HEK293T (cell line): Measurements from ENCODE around the gene KIFC3.
"Not testable (repeated sequence)": the region's sequence is repeated elsewhere in the genome, so short reads cannot be mapped to it uniquely, and the experiment has no call there.

Source experiments
- CTCF ChIA-PET: fragments of 350-600 bp; formaldehyde crosslinking; extraction: SDS; loops from one replicate; lab custom pipeline; 2021; ENCODE audit warnings: antibody characterized with exemption, inconsistent platforms; lab: Yijun Ruan, JAX
- POLR2A ChIA-PET: fragments of 350-600 bp; formaldehyde crosslinking; extraction: SDS; loops from one replicate; lab custom pipeline; 2020; ENCODE audit warnings: antibody characterized with exemption, inconsistent platforms; lab: Yijun Ruan, JAX
- DNase-seq: peaks from one replicate; pipeline ENCODE4 v3.0.0; 2012; ENCODE audit warnings: mixed read lengths; ENCODE audit errors: extremely low spot score
- ARNT ChIP-seq: fragments of 450-650 bp; IDR thresholded peaks from 2 replicates; pipeline ENCODE4 v1.6.1; 2017; ENCODE audit warnings: mild to moderate bottlenecking
- BHLHE40 ChIP-seq: fragments of 450-650 bp; IDR thresholded peaks from 2 replicates; pipeline ENCODE4 v1.6.1; 2016; ENCODE audit warnings: mild to moderate bottlenecking, moderate library complexity, borderline replicate concordance
- CTBP1 ChIP-seq: fragments of 450-650 bp; IDR thresholded peaks from 2 replicates; pipeline ENCODE4 v1.6.1; 2016; ENCODE audit warnings: borderline replicate concordance
- ELF4 ChIP-seq: fragments of 450-650 bp; IDR thresholded peaks from 2 replicates; pipeline ENCODE4 v1.6.1; 2017; ENCODE audit warnings: antibody characterized with exemption
- FOXA1 ChIP-seq: fragments of 450-650 bp; IDR thresholded peaks from 2 replicates; pipeline ENCODE4 v1.6.1; 2016; ENCODE audit warnings: mild to moderate bottlenecking
- FOXK2 ChIP-seq: fragments of 450-650 bp; IDR thresholded peaks from 2 replicates; pipeline ENCODE4 v1.6.1; 2016; ENCODE audit warnings: mild to moderate bottlenecking
- FOXM1 ChIP-seq: fragments of 450-650 bp; IDR thresholded peaks from 2 replicates; pipeline ENCODE4 v1.6.1; 2017; ENCODE audit warnings: mild to moderate bottlenecking, borderline replicate concordance
- HDGF ChIP-seq: fragments of 450-650 bp; IDR thresholded peaks from 2 replicates; pipeline ENCODE4 v1.6.1; 2017; ENCODE audit warnings: antibody characterized with exemption, borderline replicate concordance
- L3MBTL2 ChIP-seq: fragments of 450-650 bp; conservative IDR thresholded peaks from 2 replicates; pipeline ENCODE4 v1.6.1; 2016; ENCODE audit warnings: mild to moderate bottlenecking
- LEF1 ChIP-seq: fragments of 450-650 bp; IDR thresholded peaks from 2 replicates; pipeline ENCODE4 v1.6.1; 2017; ENCODE audit warnings: mild to moderate bottlenecking, borderline replicate concordance
- NFRKB ChIP-seq: fragments of 450-650 bp; IDR thresholded peaks from 2 replicates; pipeline ENCODE4 v1.6.1; 2016; ENCODE audit warnings: mild to moderate bottlenecking, moderate library complexity
- PKNOX1 ChIP-seq: fragments of 450-650 bp; IDR thresholded peaks from 2 replicates; pipeline ENCODE4 v1.6.1; 2016
- SP1 ChIP-seq: fragments of 450-650 bp; IDR thresholded peaks from 2 replicates; pipeline ENCODE4 v1.6.1; 2017
- SUZ12 ChIP-seq: fragments of 450-650 bp; IDR thresholded peaks from 2 replicates; pipeline ENCODE4 v1.6.1; 2016; ENCODE audit warnings: mild to moderate bottlenecking
- TARDBP ChIP-seq: fragments of 450-650 bp; IDR thresholded peaks from 2 replicates; pipeline ENCODE4 v1.6.1; 2016
- ZNF384 ChIP-seq: fragments of 450-650 bp; IDR thresholded peaks from 2 replicates; pipeline ENCODE4 v1.6.1; 2016

Gene KIFC3

GRCh38 chr16:57781741-57782606 is 20.3 kb downstream of the KIFC3 start:
- ChIA-PET POLR2A (interaction anchor here (1.3 kb wide), 1 partner anchor 47 kb away, joined by 4 read pairs; no protein-coding TSS in a partner anchor), CTCF (no interaction called here)
- TF ChIP-seq PKNOX1: no peak
- TF ChIP-seq ZNF384: no peak
- no peak for TF ChIP-seq TARDBP
- no peak for TF ChIP-seq CTBP1
- TF ChIP-seq LEF1: no peak
- no peak for TF ChIP-seq ELF4
- TF ChIP-seq ARNT: no peak
- TF ChIP-seq NFRKB: no peak
- DNase-seq: no peak

DNA sequence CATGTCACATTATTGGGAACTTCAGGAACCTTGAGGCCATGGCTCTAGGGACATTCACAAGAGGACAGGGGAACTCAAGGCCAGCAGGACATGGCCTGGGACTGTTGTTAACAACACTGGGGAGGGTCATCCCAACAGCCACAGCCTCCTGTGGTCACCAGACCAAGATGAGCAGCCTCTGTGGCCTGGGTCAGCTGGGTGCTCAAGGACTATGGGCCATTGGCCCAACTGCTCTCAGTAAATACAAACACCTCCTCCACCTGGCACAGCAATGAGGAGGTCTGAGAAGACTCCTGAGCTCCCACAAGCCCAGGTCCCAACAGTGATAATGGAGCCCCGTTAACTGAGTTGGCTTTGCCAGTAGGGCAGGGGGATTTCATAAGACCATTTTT is 20.9 kb downstream of the KIFC3 start:
- ChIA-PET CTCF (no interaction called here), POLR2A (interaction anchor here (1.3 kb wide), 1 partner anchor 46 kb away, joined by 4 read pairs; no protein-coding TSS in a partner anchor)
- no peak for DNase-seq
- TF ChIP-seq ELF4 (no peak), FOXK2 (no peak), SP1 (no peak), HDGF (no peak), FOXA1 (no peak), TARDBP (no peak), ZNF384 (no peak), LEF1 (no peak), PKNOX1 (no peak), NFRKB (no peak), ARNT (no peak), SUZ12 (no peak), CTBP1 (no peak), BHLHE40 (no peak), L3MBTL2 (no peak), FOXM1 (no peak)

DNA sequence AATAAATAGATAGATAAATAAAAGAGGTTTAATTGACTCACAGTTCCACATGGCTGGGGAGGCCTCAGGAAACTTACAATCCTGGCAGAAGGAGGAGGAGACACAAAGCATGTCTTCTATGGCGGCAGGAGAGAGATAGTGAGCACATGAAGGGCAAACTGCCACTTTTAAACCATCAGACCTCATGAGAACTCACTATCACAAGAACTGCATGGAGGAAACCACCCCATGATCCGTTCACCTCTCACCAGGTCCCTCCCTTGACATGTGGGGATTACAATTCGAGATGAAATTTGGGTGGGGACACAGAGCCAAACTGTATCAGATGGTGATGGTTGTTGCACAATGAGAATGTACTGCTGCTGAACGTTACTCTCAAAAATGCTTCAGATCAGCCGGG is 22.5 kb downstream of the KIFC3 start:
- DNase-seq, POLR2A ChIA-PET, CTCF ChIA-PET: not testable (repeated sequence)

- POLR2A ChIA-PET: no interaction called here
- TF ChIP-seq ZNF384: no peak
- no peak for TF ChIP-seq FOXA1
- no peak for TF ChIP-seq CTBP1
- TF ChIP-seq ELF4: no peak
- no peak for TF ChIP-seq ARNT
- TF ChIP-seq PKNOX1: no peak
- no peak for TF ChIP-seq HDGF
- TF ChIP-seq L3MBTL2: no peak
- no peak for TF ChIP-seq LEF1
- TF ChIP-seq SUZ12: no peak
- no peak for TF ChIP-seq SP1
- no peak for TF ChIP-seq BHLHE40
- TF ChIP-seq TARDBP: no peak
- no peak for TF ChIP-seq FOXM1
- TF ChIP-seq NFRKB: no peak
- TF ChIP-seq FOXK2: no peak
- CTCF ChIA-PET: interaction anchor here (0.6 kb wide), 1 partner anchor 114 kb away, joined by 3 read pairs; no protein-coding TSS in a partner anchor
- no peak for DNase-seq
Measured at GRCh38 chr16:57778658-57779057, 23.6 kb downstream of the KIFC3 start.

DNA sequence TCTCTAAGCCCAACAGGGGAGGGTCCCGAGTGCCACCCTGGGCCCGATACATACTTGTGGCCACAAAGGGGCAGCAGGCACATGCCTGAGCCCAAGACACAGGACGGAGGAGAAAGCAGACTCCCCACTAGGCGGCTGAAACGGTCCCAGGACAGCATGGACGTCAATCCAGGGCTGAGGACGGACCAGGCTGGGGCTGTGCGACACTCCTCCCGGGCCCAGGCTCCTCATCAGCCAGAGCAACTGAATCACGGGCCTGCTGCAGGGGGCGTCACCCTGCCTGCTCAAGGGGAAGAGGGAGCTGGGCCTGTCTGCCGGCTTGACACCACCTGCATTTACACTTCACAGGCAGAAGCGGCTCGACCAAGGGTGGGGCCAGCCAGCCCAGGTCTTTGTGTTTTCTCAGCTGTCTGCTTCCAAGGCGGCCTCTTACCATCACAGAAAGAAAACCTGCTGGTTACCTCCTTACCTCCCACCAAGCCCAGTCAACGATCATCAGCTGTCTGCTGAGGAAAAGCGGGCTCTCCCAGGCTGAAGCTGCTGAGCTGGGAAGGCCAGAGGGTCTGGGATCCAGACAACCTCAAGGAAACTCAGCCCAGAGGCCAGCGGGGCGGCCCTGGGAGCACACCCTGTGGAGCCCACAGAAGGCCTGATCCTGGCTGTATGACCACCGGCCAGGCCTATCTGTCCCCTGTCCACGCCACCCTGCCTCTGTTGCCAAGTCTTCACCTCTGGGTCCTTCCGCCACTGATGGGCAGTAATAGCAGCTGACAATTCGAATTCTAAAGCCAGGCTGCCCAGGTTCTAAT is 26.4 kb downstream of the KIFC3 start:
- ChIA-PET CTCF (interaction anchor here (0.6 to 1.2 kb wide), 5 partner anchors 11 to 87 kb away, joined by 3 to 4 read pairs (median 4); no protein-coding TSS in a partner anchor), POLR2A (no interaction called here)
- peak; percentile 5; the same call in 1 of the 2 replicates for TF ChIP-seq PKNOX1
- TF ChIP-seq HDGF: no peak
- DNase-seq: peak; percentile 51
